Measurements from ENCODE around the gene S100A2. TPM values are rescaled to one million over a fixed set of nuclear protein-coding genes. Genes with fewer than 3 reads are reported as not detected.
"Not testable (repeated sequence)": the region's sequence is repeated elsewhere in the genome, so short reads cannot be mapped to it uniquely, and the experiment has no call there.

The S100A2 gene
- polyA plus RNA-seq, 2 donors = 2,831 to 3,591 TPM

DNA sequence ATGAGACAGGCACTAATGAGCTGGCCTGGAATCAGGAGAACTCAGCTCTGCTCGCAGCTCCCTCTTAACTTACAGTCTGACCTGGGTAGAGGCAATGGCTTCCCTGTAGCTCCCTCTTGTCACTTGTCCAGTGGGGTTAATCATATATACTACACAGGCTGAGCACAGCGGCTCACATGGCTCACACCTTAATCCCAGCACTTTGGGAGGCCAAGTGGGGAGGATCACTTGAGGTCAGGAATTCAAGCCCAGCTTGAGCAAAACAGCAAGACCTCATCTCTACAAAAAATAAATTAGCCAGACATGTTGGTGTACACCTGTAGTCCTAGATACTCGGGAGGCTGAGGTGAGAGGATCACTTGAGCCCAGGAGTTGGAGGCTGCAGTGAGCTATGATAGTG, 34.0 kb downstream of the S100A2 start:
- no peak overlapping the region for H3K27ac ChIP-seq (ENCODE audit: low read depth in 2 of 2, low read length in 1 of 2)

DNA sequence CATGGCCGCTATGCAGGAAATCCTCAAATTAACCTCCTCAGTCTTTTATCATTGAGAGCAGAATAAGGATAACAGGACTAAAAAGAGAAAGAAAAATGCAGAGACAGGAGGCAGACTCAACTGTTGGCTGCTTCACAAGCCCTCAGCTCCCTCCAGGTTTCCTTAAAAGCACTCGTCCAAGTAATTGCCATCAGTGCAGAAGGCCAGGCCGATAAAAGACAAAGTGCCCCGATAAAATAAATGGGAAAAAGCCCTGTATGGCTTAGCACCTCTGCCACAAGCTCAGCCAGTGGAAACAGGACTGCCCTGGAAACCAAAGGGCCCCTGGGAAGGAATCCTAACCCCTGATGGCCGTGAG, 38.0 kb downstream of the S100A2 start:
- H3K36me3 ChIP-seq (ENCODE audit: control insufficient read depth in 2 of 2, insufficient read depth in 2 of 2, low read length in 1 of 2) = no peaks in the 10 kb centered on the region

More for the DNA sequence above, 34.0 kb downstream of the S100A2 start:
- no peaks in the 10 kb centered on the region for H3K27me3 ChIP-seq (ENCODE audit: control insufficient read depth in 1 of 2, insufficient read depth in 2 of 2, low read length in 2 of 2)
- peaks cover 0 to 3% of the 10 kb centered on the region in 2 donors for H3K36me3 ChIP-seq (ENCODE audit: control insufficient read depth in 2 of 2, insufficient read depth in 2 of 2, low read length in 1 of 2)
- peaks cover 0 to 35% of the 10 kb centered on the region in 2 donors for H3K4me1 ChIP-seq (ENCODE audit: control insufficient read depth in 2 of 2, insufficient read depth in 2 of 2, low read length in 1 of 2)
- 90 to 91% methylated on average over 3 of the region's 3 CpGs for WGBS, 2 donors
- no peak overlapping the region for H3K4me3 ChIP-seq (ENCODE audit: low read depth in 1 of 2, low read length in 2 of 2)
- no peaks in the 10 kb centered on the region for H3K9me3 ChIP-seq (ENCODE audit: control insufficient read depth in 2 of 2, insufficient read depth in 1 of 2, low read depth in 1 of 2, low read length in 1 of 2)

GRCh38 chr1:153527023-153527682, 38.5 kb downstream of the S100A2 start:
- Histone ChIP-seq H3K4me1 (ENCODE audit: control insufficient read depth in 2 of 2, insufficient read depth in 2 of 2, low read length in 1 of 2) (peaks cover 0 to 15% of the 10 kb centered on the region in 2 donors), H3K36me3 (ENCODE audit: control insufficient read depth in 2 of 2, insufficient read depth in 2 of 2, low read length in 1 of 2) (no peaks in the 10 kb centered on the region), H3K27ac (ENCODE audit: low read depth in 2 of 2, low read length in 1 of 2) (peak overlapping the region; percentile 87 to 91), H3K4me3 (ENCODE audit: low read depth in 1 of 2, low read length in 2 of 2) (no peak overlapping the region), H3K27me3 (ENCODE audit: control insufficient read depth in 1 of 2, insufficient read depth in 2 of 2, low read length in 2 of 2) (no peaks in the 10 kb centered on the region), H3K9me3 (ENCODE audit: control insufficient read depth in 2 of 2, insufficient read depth in 1 of 2, low read depth in 1 of 2, low read length in 1 of 2) (no peaks in the 10 kb centered on the region)
- 62 to 70% methylated on average over 8 of the region's 8 CpGs for WGBS, 2 donors

More for the DNA sequence above, 38.0 kb downstream of the S100A2 start:
- Histone ChIP-seq H3K4me1 (ENCODE audit: control insufficient read depth in 2 of 2, insufficient read depth in 2 of 2, low read length in 1 of 2) (peaks cover 0 to 15% of the 10 kb centered on the region in 2 donors), H3K4me3 (ENCODE audit: low read depth in 1 of 2, low read length in 2 of 2) (no peak overlapping the region), H3K9me3 (ENCODE audit: control insufficient read depth in 2 of 2, insufficient read depth in 1 of 2, low read depth in 1 of 2, low read length in 1 of 2) (no peaks in the 10 kb centered on the region), H3K27me3 (ENCODE audit: control insufficient read depth in 1 of 2, insufficient read depth in 2 of 2, low read length in 2 of 2) (no peaks in the 10 kb centered on the region), H3K27ac (ENCODE audit: low read depth in 2 of 2, low read length in 1 of 2) (peak overlapping the region in 1 of 2 donors; percentile 60)
- WGBS, 2 donors = 89% methylated on average over 5 of the region's 5 CpGs

DNA sequence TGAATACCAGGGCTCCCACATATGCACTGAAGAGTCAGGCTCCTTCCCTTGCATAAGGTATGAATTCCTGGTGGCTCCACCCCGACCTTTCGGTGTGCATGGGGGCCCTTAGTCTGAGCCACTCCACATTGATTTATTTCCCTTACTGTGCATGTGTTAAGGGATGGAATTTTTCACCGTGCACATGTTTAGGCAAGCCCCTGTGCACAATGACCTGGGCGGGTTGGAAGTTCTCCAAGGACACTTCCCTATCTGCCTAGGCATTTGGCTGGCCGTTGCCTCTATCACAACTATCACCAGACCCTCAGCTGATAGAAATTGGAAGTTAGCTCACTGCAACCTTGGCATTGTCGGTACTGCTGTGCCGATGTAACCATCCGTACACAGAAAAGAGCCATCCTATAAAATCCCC, 39.5 kb downstream of the S100A2 start:
- WGBS, 2 donors = 33 to 38% methylated on average over 8 of the region's 8 CpGs
- no peaks in the 10 kb centered on the region for H3K9me3 ChIP-seq (ENCODE audit: control insufficient read depth in 2 of 2, insufficient read depth in 1 of 2, low read depth in 1 of 2, low read length in 1 of 2)
- H3K4me3 ChIP-seq (ENCODE audit: low read depth in 1 of 2, low read length in 2 of 2) = no peak overlapping the region
- H3K27me3 ChIP-seq (ENCODE audit: control insufficient read depth in 1 of 2, insufficient read depth in 2 of 2, low read length in 2 of 2) = no peaks in the 10 kb centered on the region
- H3K27ac ChIP-seq (ENCODE audit: low read depth in 2 of 2, low read length in 1 of 2) = peak overlapping the region; percentile 87 to 91
- no peaks in the 10 kb centered on the region for H3K36me3 ChIP-seq (ENCODE audit: control insufficient read depth in 2 of 2, insufficient read depth in 2 of 2, low read length in 1 of 2)
- peaks cover 0 to 11% of the 10 kb centered on the region in 2 donors for H3K4me1 ChIP-seq (ENCODE audit: control insufficient read depth in 2 of 2, insufficient read depth in 2 of 2, low read length in 1 of 2)

GRCh38 chr1:153525088-153525728, 40.4 kb downstream of the S100A2 start:
- no peaks in the 10 kb centered on the region for H3K27me3 ChIP-seq (ENCODE audit: control insufficient read depth in 1 of 2, insufficient read depth in 2 of 2, low read length in 2 of 2)
- no peaks in the 10 kb centered on the region for H3K36me3 ChIP-seq (ENCODE audit: control insufficient read depth in 2 of 2, insufficient read depth in 2 of 2, low read length in 1 of 2)
- H3K9me3 ChIP-seq (ENCODE audit: control insufficient read depth in 2 of 2, insufficient read depth in 1 of 2, low read depth in 1 of 2, low read length in 1 of 2) = no peaks in the 10 kb centered on the region
- no peak overlapping the region for H3K4me3 ChIP-seq (ENCODE audit: low read depth in 1 of 2, low read length in 2 of 2)
- peak overlapping the region; percentile 87 to 91 for H3K27ac ChIP-seq (ENCODE audit: low read depth in 2 of 2, low read length in 1 of 2)
- 30 to 42% methylated on average over 3 of the region's 3 CpGs for WGBS, 2 donors
- peaks cover 0 to 11% of the 10 kb centered on the region in 2 donors for H3K4me1 ChIP-seq (ENCODE audit: control insufficient read depth in 2 of 2, insufficient read depth in 2 of 2, low read length in 1 of 2)

DNA sequence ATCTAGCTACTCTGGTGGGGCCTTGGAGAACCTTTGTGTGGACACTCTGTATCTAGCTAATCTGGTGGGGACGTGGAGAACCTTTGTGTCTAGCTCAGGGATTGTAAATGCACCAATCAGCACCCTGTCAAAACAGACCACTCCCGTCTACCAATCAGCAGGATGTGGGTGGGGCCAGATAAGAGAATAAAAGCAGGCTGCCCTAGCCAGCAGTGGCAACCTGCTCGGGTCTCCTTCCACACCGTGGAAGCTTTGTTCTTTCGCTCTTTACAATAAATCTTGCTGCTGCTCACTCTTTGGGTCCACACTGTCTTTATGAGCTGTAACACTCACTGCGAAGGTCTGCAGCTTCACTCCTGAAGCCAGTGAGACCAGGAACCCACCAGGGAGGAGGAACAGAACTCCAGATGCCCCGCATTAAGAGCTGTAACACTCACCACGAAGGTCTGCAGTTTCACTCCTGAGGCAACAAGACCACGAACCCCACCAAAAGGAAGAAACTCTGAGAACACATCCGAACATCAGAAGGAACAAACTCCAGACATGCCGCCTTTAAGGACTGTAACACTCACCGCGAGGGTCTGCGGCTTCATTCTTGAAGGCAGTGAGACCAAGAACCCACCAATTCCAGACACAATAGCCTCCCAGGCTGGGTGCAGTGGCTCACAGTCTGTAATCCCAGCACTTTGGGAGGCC, 43.1 kb downstream of the S100A2 start:
- not testable (repeated sequence) for H3K36me3 ChIP-seq (ENCODE audit: control insufficient read depth in 2 of 2, insufficient read depth in 2 of 2, low read length in 1 of 2); H3K27me3 ChIP-seq (ENCODE audit: control insufficient read depth in 1 of 2, insufficient read depth in 2 of 2, low read length in 2 of 2); H3K27ac ChIP-seq (ENCODE audit: low read depth in 2 of 2, low read length in 1 of 2); H3K4me3 ChIP-seq (ENCODE audit: low read depth in 1 of 2, low read length in 2 of 2); H3K9me3 ChIP-seq (ENCODE audit: control insufficient read depth in 2 of 2, insufficient read depth in 1 of 2, low read depth in 1 of 2, low read length in 1 of 2)
- WGBS, 2 donors = 82 to 83% methylated on average over 14 of the region's 14 CpGs
- peaks cover 0 to 11% of the 10 kb centered on the region in 2 donors for H3K4me1 ChIP-seq (ENCODE audit: control insufficient read depth in 2 of 2, insufficient read depth in 2 of 2, low read length in 1 of 2)

DNA sequence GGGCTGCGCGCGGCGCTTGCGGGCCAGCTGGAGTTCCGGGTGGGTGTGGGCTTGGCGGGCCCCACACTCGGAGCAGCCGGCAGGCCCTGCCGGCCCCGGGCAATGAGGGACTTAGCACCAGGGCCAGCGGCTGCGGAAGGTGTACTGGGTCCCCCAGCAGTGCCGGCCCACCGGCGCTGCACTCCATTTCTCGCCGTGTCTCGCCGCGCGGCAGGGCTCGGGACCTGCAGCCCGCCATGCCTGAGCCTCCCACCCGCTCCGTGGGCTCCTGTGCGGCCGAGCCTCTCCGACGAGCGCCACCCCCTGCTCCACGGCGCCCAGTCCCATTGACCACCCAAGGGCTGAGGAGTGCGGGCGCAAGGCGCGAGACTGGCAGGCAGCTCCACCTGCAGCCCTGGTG, 43.8 kb downstream of the S100A2 start:
- H3K36me3 ChIP-seq (ENCODE audit: control insufficient read depth in 2 of 2, insufficient read depth in 2 of 2, low read length in 1 of 2); H3K9me3 ChIP-seq (ENCODE audit: control insufficient read depth in 2 of 2, insufficient read depth in 1 of 2, low read depth in 1 of 2, low read length in 1 of 2); H3K4me3 ChIP-seq (ENCODE audit: low read depth in 1 of 2, low read length in 2 of 2); H3K27me3 ChIP-seq (ENCODE audit: control insufficient read depth in 1 of 2, insufficient read depth in 2 of 2, low read length in 2 of 2); H3K27ac ChIP-seq (ENCODE audit: low read depth in 2 of 2, low read length in 1 of 2): not testable (repeated sequence)
- 96 to 97% methylated on average over 36 to 37 of the region's 37 CpGs for WGBS, 2 donors
- peaks cover 0 to 11% of the 10 kb centered on the region in 2 donors for H3K4me1 ChIP-seq (ENCODE audit: control insufficient read depth in 2 of 2, insufficient read depth in 2 of 2, low read length in 1 of 2)

GRCh38 chr1:153520818-153521476, 44.7 kb downstream of the S100A2 start:
- no peaks in the 10 kb centered on the region for H3K27me3 ChIP-seq (ENCODE audit: control insufficient read depth in 1 of 2, insufficient read depth in 2 of 2, low read length in 2 of 2)
- H3K27ac ChIP-seq (ENCODE audit: low read depth in 2 of 2, low read length in 1 of 2) = no peak overlapping the region
- no peak overlapping the region for H3K4me3 ChIP-seq (ENCODE audit: low read depth in 1 of 2, low read length in 2 of 2)
- WGBS, 2 donors = 86 to 93% methylated on average over 4 of the region's 4 CpGs
- H3K9me3 ChIP-seq (ENCODE audit: control insufficient read depth in 2 of 2, insufficient read depth in 1 of 2, low read depth in 1 of 2, low read length in 1 of 2) = no peaks in the 10 kb centered on the region
- no peaks in the 10 kb centered on the region for H3K36me3 ChIP-seq (ENCODE audit: control insufficient read depth in 2 of 2, insufficient read depth in 2 of 2, low read length in 1 of 2)
- peaks cover 0 to 10% of the 10 kb centered on the region in 2 donors for H3K4me1 ChIP-seq (ENCODE audit: control insufficient read depth in 2 of 2, insufficient read depth in 2 of 2, low read length in 1 of 2)

- not testable (repeated sequence) for H3K9me3 ChIP-seq (ENCODE audit: control insufficient read depth in 2 of 2, insufficient read depth in 1 of 2, low read depth in 1 of 2, low read length in 1 of 2); H3K27me3 ChIP-seq (ENCODE audit: control insufficient read depth in 1 of 2, insufficient read depth in 2 of 2, low read length in 2 of 2); H3K36me3 ChIP-seq (ENCODE audit: control insufficient read depth in 2 of 2, insufficient read depth in 2 of 2, low read length in 1 of 2); H3K27ac ChIP-seq (ENCODE audit: low read depth in 2 of 2, low read length in 1 of 2); H3K4me3 ChIP-seq (ENCODE audit: low read depth in 1 of 2, low read length in 2 of 2)
- 69 to 76% methylated on average over 5 of the region's 5 CpGs for WGBS, 2 donors
- H3K4me1 ChIP-seq (ENCODE audit: control insufficient read depth in 2 of 2, insufficient read depth in 2 of 2, low read length in 1 of 2) = peaks cover 0 to 11% of the 10 kb centered on the region in 2 donors
These were observed 45.4 kb downstream of the S100A2 start for GRCh38 chr1:153520137-153520691.
